Measurements from ENCODE around the gene ARL8B.

Gene ARL8B

GRCh38 chr3:5205165-5205941, 83.3 kb downstream of the ARL8B start:
- DNase-seq, result no peak

- DNase-seq, result no peak
Observed at GRCh38 chr3:5210926-5211325, 88.8 kb downstream of the ARL8B start.

GRCh38 chr3:5212628-5213573, 90.8 kb downstream of the ARL8B start:
- DNase-seq, result no peak

DNA sequence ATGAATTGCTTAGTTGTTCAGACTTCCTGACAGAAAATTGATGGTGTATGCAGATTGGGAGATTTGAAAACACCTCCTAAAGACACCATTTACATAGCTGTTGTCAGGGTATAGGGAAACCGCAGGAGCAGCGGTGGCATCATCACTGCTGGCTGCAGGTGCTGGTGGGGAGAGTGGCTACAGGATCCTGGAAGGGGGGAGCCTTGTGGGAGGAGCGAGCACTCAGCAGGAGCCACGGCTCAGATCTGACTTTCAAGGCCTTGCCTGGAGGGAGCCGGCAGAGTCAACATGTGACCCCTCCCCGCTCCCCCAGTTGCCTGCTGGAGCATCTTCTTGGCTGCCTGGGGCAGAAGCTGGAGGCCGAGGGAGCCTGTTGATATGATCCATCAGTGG, 91.5 kb downstream of the ARL8B start:
- no peak for DNase-seq

GRCh38 chr3:5214352-5214751, 92.3 kb downstream of the ARL8B start:
- no peak for DNase-seq

DNA sequence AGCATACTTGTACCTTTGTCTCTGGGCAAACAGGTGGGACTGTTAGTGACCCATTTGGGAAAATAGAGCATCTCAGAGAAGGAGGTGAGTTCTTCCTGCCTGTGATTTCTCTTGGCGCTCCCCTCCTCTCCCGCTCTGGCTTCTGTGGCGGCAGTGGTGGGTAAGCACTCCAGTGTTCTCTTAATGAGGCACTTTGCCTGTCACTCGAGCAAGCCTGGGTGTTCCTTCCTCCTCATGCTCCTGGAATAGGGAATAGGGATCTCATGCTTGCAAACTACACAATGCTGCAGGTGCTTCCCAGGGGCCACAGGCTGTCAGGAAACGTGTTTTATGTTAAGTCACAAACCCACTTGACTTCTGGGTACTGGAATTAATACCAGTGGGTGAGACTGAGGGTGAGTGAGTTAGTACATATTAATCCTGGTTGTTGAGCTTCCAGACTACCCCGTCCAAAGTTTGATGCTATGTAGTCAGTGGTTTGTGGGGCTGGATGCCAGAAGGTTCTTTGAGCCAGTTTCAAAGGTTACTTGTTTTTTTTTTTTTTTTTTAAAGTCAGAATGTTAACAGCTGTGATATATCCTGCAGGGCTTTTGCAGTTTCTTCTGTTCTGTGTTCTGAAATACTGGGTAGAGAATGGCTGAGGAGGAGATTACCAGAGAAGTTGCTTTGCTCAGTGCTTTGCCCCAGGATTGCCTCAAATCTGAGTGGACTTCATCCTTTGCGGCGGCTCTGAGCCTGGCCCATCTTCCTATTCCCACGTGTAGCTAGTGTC, 95.9 kb downstream of the ARL8B start:
- no peak for DNase-seq

GRCh38 chr3:5218815-5219214, 96.7 kb downstream of the ARL8B start:
- DNase-seq, result no peak

DNA sequence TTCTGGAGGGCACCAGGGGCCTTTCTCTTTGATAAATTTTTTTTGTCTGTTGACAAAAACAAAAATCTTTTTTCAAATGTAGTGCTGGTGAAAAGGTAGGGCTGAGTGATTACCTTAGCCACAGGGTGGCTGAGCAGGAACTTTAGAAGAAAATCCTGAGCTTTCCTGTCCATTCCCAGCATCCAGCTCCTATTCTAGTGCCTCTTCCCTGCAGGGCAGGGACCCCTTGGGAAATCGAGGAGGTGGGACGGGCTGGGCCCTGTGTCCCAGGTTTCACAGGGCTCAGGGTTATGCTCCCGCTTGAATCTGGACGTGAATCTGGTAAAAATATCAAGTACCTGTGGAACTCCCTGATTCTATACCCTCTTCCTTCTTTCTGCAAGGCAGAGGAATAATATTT, 97.1 kb downstream of the ARL8B start:
- DNase-seq, result no peak

GRCh38 chr3:5220193-5220592, 98.1 kb downstream of the ARL8B start:
- no peak for DNase-seq

- DNase-seq, result no peak
Observed at GRCh38 chr3:5220667-5221431, 98.8 kb downstream of the ARL8B start.

- DNase-seq, result no peak
Observed at GRCh38 chr3:5221701-5222100, 99.6 kb downstream of the ARL8B start.

- no peak for DNase-seq
Observed at GRCh38 chr3:5222283-5223005, 100.4 kb downstream of the ARL8B start.

- no peak for DNase-seq
Observed at GRCh38 chr3:5226783-5227182, 104.7 kb downstream of the ARL8B start.

DNA sequence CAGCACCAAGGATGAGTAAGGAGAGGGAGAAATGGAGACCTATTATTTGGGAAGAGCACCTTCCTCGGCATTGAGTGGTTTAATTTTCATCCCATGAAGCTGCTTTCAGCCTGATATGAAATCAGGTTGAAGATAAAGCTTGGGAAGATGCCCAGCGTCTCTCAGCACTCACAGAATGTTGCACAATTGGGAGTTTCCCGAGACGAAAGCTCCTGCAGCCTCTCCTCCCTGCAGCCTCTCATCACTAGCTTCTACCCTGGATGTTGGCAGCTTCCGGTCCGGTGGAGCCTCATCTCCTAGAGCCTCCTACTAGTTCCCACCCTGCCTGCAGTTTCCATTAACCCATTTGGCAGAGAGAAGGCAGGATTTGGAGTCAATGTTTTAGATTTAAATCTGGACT, 105.7 kb downstream of the ARL8B start:
- no peak for DNase-seq

GRCh38 chr3:5229414-5229813, 107.3 kb downstream of the ARL8B start:
- no peak for DNase-seq
